Subcutaneous adipose tissue (tissue), 4 donors: ENCODE measurements around the gene DLL4. TPM values are rescaled to one million over a fixed set of nuclear protein-coding genes. Genes with fewer than 3 reads are reported as not detected.

Experiments
- CTCF ChIP-seq: fragments of 450-650 bp; IDR thresholded peaks from one replicate; pipeline ENCODE4 v1.5.1; 2016; ENCODE audit warnings: low read depth, mild to moderate bottlenecking, control low read depth, antibody characterized with exemption, moderate library complexity
- total RNA-seq, 4 donors: library from RNA; depleted of rRNA; stranded (reverse); fragments of >200 nt; gene quantifications; one replicate each; pipeline ENCODE4 v1.1.0, GENCODE V29; 2016

The DLL4 gene
- total RNA-seq, 4 donors from 2014 or later: 2.9 to 36.2 (median 9.8) TPM

- no peak for TF ChIP-seq CTCF
Measured at GRCh38 chr15:40955930-40956540, 26.9 kb downstream of the DLL4 start.

- TF ChIP-seq CTCF: no peak
Measured at GRCh38 chr15:40956541-40956982, 27.4 kb downstream of the DLL4 start.

GRCh38 chr15:40957041-40957555 lies 28.0 kb downstream of the DLL4 start:
- no peak for TF ChIP-seq CTCF

- TF ChIP-seq CTCF: no peak
Measured at GRCh38 chr15:40957581-40958051, 28.5 kb downstream of the DLL4 start.

GRCh38 chr15:40958146-40958545 lies 29.0 kb downstream of the DLL4 start:
- no peak for TF ChIP-seq CTCF

- no peak for TF ChIP-seq CTCF
Measured at GRCh38 chr15:40958723-40959122, 29.6 kb downstream of the DLL4 start.

- no peak for TF ChIP-seq CTCF
Measured at GRCh38 chr15:40959331-40960141, 30.4 kb downstream of the DLL4 start.
